BLaER1 treated with 17β-estradiol and CSF1 and Interleukin-3, amounts not matched to agents 10 nM and 100 nM (cell line): ENCODE results near the gene SLC25A23.
"Not testable (repeated sequence)": the region's sequence is repeated elsewhere in the genome, so short reads cannot be mapped to it uniquely, and the experiment has no call there.

Experiments
- H3K27ac ChIP-seq, 11 experiments: shearing (Covaris generic); formaldehyde crosslinking; 2 replicates each; pipeline ENCODE4 v1.8.1; 2022
- H3K27me3 ChIP-seq, 11 experiments: shearing (Covaris generic); formaldehyde crosslinking; 2 replicates each; pipeline ENCODE4 v1.8.1; 2022
- H3K36me3 ChIP-seq, 11 experiments: shearing (Covaris generic); formaldehyde crosslinking; 2 replicates each; pipeline ENCODE4 v1.8.1; 2022
- H3K4me1 ChIP-seq, 10 experiments: shearing (Covaris generic); formaldehyde crosslinking; 2 replicates each; pipeline ENCODE4 v1.8.1; 2022
- H3K4me2 ChIP-seq, 11 experiments: shearing (Covaris generic); formaldehyde crosslinking; 2 replicates each; pipeline ENCODE4 v1.8.1; 2022
- H3K4me3 ChIP-seq, 10 experiments: shearing (Covaris generic); formaldehyde crosslinking; 2 replicates each; pipeline ENCODE4 v1.8.1; 2022
- H3K9ac ChIP-seq, 11 experiments: shearing (Covaris generic); formaldehyde crosslinking; 2 replicates each; pipeline ENCODE4 v1.8.1; 2022
- H3K9me3 ChIP-seq, 11 experiments: shearing (Covaris generic); formaldehyde crosslinking; replicated peaks in 1 of 11; 2 replicates each; pipeline ENCODE4 v1.8.1; 2022
- H4K20me1 ChIP-seq, 11 experiments: shearing (Covaris generic); formaldehyde crosslinking; 2 replicates each; pipeline ENCODE4 v1.8.1; 2022
- Cebpa-rat ChIP-seq, 11 experiments: shearing (Covaris generic); IDR thresholded peaks; 2 replicates each; pipeline ENCODE4 v1.8.1; 2022

SLC25A23 gene

DNA sequence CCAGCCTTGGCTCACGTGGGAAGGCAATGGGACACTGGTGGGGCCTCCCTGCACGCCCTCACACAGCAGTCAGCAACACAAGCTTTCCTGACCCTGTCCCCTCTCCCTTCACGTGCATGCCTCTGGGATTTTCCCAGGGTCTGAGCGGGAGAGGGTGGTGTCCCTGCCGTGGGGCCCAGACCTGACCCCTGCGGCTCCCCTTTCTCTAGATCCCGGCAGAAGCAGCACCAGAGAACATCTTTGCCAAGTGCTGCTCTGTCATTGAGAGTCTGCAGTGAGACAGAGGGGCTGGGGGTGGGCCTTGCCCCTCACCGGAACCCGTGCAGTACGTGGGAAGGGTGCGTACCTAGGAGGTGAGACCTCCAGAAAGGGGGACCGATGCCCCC lies 47.5 kb downstream of the SLC25A23 start:
- H4K20me1 ChIP-seq: peaks cover 19 to 56% (median 47%) of the 10 kb centered on the region in 11 experiments; a peak in 21 of 22 replicates
- H3K4me1 ChIP-seq: no peaks in the 10 kb centered on the region
- TF ChIP-seq Cebpa-rat (IDR thresholded peaks at IDR 0.05): no peak
- H3K9me3 ChIP-seq: no peaks in the 10 kb centered on the region
- H3K9ac ChIP-seq: no peak overlapping the region
- H3K4me2 ChIP-seq: no peak overlapping the region
- H3K27me3 ChIP-seq: no peaks in the 10 kb centered on the region
- no peak overlapping the region for H3K4me3 ChIP-seq
- peaks cover 42 to 56% (median 51%) of the 10 kb centered on the region in 11 experiments for H3K36me3 ChIP-seq
- no peak overlapping the region for H3K27ac ChIP-seq

DNA sequence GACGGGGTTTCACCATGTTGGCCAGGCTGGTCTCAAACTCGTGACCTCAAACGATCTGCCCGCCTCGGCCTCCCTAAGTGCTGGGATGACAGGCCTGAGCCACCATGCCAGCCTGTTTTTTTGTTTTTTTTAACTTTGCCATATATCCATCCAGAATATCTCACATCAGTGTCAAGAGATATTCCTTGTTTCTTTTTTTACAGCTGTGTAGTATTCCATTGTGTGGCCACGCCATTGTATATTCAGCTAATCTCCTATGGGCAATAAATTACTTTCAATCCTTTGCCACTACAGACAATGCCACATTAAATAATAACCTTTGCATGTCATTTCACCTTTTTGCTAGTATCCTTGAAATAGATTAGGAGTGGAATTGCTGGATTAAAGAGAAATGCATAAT lies 50.2 kb downstream of the SLC25A23 start:
- no peak overlapping the region for H3K4me2 ChIP-seq
- H3K36me3 ChIP-seq: peaks cover 15 to 29% (median 24%) of the 10 kb centered on the region in 11 experiments
- no peak for TF ChIP-seq Cebpa-rat (IDR thresholded peaks at IDR 0.05)
- no peaks in the 10 kb centered on the region for H3K4me1 ChIP-seq
- H3K9ac ChIP-seq: no peak overlapping the region
- no peak overlapping the region for H3K4me3 ChIP-seq
- H3K27me3 ChIP-seq: no peaks in the 10 kb centered on the region
- no peaks in the 10 kb centered on the region for H3K9me3 ChIP-seq
- H4K20me1 ChIP-seq: peaks cover 2 to 29% (median 20%) of the 10 kb centered on the region in 11 experiments; a peak in 21 of 22 replicates
- no peak overlapping the region for H3K27ac ChIP-seq

DNA sequence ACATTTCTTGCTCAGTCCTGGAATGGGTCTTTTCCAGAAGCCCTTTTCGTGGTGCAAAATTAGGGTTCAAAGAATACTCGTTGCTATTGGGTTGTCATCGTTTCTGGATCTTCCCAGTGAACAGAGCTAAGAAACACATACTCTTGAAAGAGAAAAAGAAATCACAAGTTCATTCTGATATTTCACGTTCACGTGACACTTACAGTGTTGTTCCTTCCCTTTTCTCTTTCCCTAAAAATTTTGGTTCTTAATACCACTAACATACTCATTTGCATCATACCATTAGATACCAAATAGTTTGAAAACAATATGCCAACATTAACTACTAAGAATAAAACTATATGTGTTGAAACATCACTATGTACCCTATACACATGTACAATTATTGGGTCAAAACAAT lies 53.2 kb downstream of the SLC25A23 start:
- H4K20me1 ChIP-seq: no peaks in the 10 kb centered on the region; a peak in 1 of 22 replicates
- H3K27me3 ChIP-seq: no peaks in the 10 kb centered on the region
- H3K4me2 ChIP-seq: no peak overlapping the region
- H3K9me3 ChIP-seq: no peaks in the 10 kb centered on the region
- no peak overlapping the region for H3K27ac ChIP-seq
- no peak overlapping the region for H3K9ac ChIP-seq
- TF ChIP-seq Cebpa-rat (IDR thresholded peaks at IDR 0.05): no peak
- no peaks in the 10 kb centered on the region for H3K36me3 ChIP-seq
- no peak overlapping the region for H3K4me3 ChIP-seq
- peaks cover 7 to 14% (median 11%) of the 10 kb centered on the region in 10 experiments; a peak in 18 of 20 replicates for H3K4me1 ChIP-seq

DNA sequence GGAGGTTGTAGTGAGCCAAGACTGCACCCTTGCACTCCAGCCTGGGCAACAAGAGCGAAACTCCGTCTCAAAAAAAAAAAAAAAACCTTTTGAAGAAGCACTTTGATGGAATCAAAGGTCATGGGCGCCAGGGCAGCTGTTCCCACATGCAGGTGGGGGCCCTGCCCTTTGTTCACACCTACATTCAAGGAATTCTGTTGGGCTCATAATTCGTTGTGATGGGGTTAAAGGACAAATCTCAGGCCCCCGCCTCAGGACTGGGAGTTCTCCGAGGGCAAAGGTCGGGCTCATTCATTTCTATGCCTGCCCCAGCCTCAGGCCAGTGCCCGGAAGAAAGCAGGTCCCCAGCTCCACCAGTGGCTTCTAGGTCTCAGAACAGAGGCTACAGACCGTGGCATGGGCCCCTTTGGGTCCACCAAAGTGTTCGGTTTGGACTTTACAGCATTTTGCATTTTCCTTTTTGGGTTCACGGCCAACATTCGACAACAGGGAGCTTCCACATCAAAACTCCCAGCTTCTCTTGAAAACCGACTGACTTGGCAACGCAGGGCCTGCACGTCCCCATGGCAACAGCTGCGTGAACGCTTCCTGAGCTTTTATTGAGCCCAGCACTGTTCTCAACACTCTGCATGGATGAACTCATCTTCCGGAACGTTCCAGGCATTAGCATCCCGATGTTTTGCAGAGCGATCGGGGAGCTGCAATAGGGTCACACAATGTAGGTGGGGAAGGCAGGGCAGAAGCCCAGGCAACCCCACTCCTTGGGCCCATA lies 56.6 kb downstream of the SLC25A23 start:
- no peak for TF ChIP-seq Cebpa-rat (IDR thresholded peaks at IDR 0.05)
- H3K4me2 ChIP-seq: peak overlapping the region in 10 of 11 experiments; percentile 0 to 66 (median 34); a peak in 14 of 22 replicates

DNA sequence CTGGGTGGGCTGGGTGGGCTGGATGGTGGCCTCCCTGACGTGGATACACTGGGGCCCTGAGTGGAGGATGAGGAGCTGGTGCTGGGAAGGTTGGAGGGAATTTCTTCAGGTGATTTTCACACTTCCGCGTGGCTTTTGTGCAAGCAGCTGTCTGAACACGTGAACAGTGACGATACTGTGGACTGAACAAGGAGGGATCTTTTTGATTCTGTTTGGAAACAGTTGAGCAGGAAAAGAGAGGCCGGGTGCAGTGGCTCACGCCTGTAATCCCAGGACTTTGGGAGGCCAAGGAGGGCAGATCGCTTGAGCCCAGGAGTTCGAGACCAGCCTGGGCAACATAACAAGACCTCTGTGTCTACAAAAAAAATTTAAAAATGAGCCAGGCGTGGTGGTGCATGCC lies 57.5 kb downstream of the SLC25A23 start:
- Histone ChIP-seq H3K27ac (peak overlapping the region in 4 of 11 experiments; percentile 40 to 57 (median 48); a peak in 5 of 22 replicates), H3K4me3 (no peak overlapping the region), H3K36me3 (no peaks in the 10 kb centered on the region), H3K27me3 (no peaks in the 10 kb centered on the region), H3K4me2 (peak overlapping the region in 10 of 11 experiments; percentile 0 to 66 (median 34); a peak in 13 of 22 replicates), H4K20me1 (no peaks in the 10 kb centered on the region), H3K4me1 (peaks cover 7 to 14% (median 11%) of the 10 kb centered on the region in 10 experiments; a peak in 18 of 20 replicates), H3K9me3 (no peaks in the 10 kb centered on the region), H3K9ac (peak overlapping the region in 5 of 11 experiments; percentile 1 to 58 (median 15); a peak in 4 of 22 replicates)
- no peak for TF ChIP-seq Cebpa-rat (IDR thresholded peaks at IDR 0.05)

More for the DNA sequence above, 56.6 kb downstream of the SLC25A23 start:
- peak overlapping the region in 4 of 11 experiments; percentile 40 to 57 (median 48); a peak in 7 of 22 replicates for H3K27ac ChIP-seq
- H3K4me3 ChIP-seq: no peak overlapping the region
- H3K27me3 ChIP-seq: no peaks in the 10 kb centered on the region
- H4K20me1 ChIP-seq: no peaks in the 10 kb centered on the region
- H3K9ac ChIP-seq: peak overlapping the region in 5 of 11 experiments; percentile 1 to 58 (median 15); a peak in 2 of 22 replicates
- no peaks in the 10 kb centered on the region for H3K9me3 ChIP-seq
- H3K4me1 ChIP-seq: peaks cover 7 to 14% (median 11%) of the 10 kb centered on the region in 10 experiments; a peak in 18 of 20 replicates
- no peaks in the 10 kb centered on the region for H3K36me3 ChIP-seq

DNA sequence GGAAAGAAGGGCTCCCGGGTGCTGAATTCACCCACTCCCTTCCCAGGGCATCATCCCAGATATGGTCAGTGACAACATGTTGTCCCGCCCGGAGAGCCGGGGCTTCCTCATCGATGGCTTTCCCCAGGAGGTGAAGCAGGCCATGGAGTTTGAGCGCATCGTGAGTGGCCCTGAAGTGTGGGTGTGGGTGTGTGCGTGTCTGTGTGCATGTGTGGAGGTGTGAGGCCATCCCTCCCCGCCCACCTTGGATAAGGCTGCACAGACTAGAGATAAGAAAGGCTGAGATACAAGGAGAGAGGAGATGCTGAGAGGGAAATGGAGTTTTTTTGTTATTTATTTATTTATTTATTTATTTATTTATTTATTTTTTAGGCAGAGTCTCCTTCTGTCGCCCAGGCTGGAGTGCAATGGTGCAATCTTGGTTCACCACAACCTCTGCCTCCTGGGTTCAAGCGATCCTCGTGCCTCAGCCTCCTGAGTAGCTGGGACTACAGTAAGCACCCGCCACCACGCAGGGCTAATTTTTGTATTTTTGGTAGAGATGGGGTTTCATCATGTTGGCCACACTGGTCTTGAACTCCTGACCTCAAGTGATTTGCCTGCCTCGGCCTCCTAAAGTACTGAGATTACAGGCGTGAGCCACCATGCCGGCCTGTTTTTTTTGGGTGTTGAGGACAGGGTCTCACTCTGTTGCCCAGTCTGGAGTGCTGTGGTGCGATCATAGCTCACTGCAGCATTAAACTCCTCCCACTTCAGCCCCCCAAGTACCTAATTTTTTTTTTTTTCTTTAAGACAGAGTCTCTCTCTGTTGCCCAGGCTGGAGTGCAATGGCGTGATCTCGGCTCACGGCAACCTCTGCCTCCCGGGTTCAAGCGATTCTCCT lies 59.3 kb downstream of the SLC25A23 start:
- not testable (repeated sequence) for H3K27ac ChIP-seq, H3K4me3 ChIP-seq, H3K27me3 ChIP-seq, H3K36me3 ChIP-seq, H3K9me3 ChIP-seq, H4K20me1 ChIP-seq, H3K9ac ChIP-seq, H3K4me2 ChIP-seq
- peaks cover 7 to 14% (median 11%) of the 10 kb centered on the region in 10 experiments; a peak in 18 of 20 replicates for H3K4me1 ChIP-seq

DNA sequence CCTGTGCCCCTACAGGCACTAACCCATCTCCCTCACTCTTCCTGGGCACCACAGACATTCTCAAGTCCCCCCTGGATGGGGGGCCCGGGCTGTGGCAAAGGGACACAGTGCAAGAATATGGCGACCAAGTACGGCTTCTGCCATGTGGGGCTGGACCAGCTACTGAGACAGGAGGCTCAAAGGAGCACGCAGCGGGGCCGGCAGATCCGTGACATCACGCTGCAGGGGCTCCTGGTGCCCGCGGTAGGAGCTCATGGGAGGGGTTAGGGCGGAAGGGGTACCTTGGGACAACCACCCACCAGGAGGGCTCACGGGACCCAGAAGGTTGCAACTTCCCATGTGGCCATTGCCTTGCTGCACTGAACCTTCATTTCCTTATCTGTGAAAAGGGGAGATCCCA lies 63.3 kb downstream of the SLC25A23 start:
- no peak overlapping the region for H3K9ac ChIP-seq
- peaks cover 5 to 8% (median 6%) of the 10 kb centered on the region in 11 experiments; a peak in 21 of 22 replicates for H3K36me3 ChIP-seq
- H3K27me3 ChIP-seq: no peaks in the 10 kb centered on the region
- no peak overlapping the region for H3K27ac ChIP-seq
- peaks cover 0 to 4% (median 0%) of the 10 kb centered on the region in 11 experiments; a peak in 5 of 22 replicates for H4K20me1 ChIP-seq
- no peaks in the 10 kb centered on the region for H3K9me3 ChIP-seq
- TF ChIP-seq Cebpa-rat (IDR thresholded peaks at IDR 0.05): no peak
- H3K4me2 ChIP-seq: no peak overlapping the region
- peaks cover 19 to 25% (median 23%) of the 10 kb centered on the region in 10 experiments for H3K4me1 ChIP-seq
- H3K4me3 ChIP-seq: no peak overlapping the region

DNA sequence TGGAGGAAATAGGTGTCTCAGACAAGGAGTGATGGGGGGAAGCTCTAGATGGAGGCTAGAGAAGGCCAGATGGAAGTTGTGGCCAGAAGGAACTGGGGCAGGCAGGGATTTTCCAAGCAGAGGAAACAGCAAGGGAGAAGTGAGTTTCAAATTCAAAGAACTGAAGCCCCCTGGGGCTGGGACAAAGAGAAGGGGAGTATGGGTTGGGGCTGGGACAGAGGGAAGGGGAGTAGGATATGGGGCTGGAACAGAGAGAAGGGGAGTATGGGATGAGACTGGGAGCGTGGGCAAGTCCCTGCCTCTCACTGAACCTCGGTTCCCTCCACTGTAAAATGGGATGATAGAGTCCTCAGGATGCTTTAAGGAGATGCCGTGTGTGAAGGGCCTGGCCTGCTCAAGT lies 64.8 kb downstream of the SLC25A23 start:
- no peaks in the 10 kb centered on the region for H3K27me3 ChIP-seq

More for the DNA sequence above, 64.8 kb downstream of the SLC25A23 start:
- peaks cover 0 to 13% (median 3%) of the 10 kb centered on the region in 11 experiments; a peak in 9 of 22 replicates for H4K20me1 ChIP-seq
- H3K36me3 ChIP-seq: peaks cover 15 to 23% (median 20%) of the 10 kb centered on the region in 11 experiments
- TF ChIP-seq Cebpa-rat (IDR thresholded peaks at IDR 0.05): no peak
- peaks cover 20 to 37% (median 26%) of the 10 kb centered on the region in 10 experiments for H3K4me1 ChIP-seq
- H3K9ac ChIP-seq: no peak overlapping the region
- peak overlapping the region in 4 of 11 experiments; percentile 35 to 97 (median 92); a peak in 4 of 22 replicates for H3K27ac ChIP-seq
- no peak overlapping the region for H3K4me3 ChIP-seq
- no peaks in the 10 kb centered on the region for H3K9me3 ChIP-seq
- H3K4me2 ChIP-seq: peak overlapping the region in 4 of 11 experiments; percentile 74 to 93 (median 88); a peak in 4 of 22 replicates
